ENCODE measurements around the gene UPB1. TPM values are rescaled to one million over a fixed set of nuclear protein-coding genes. Genes with fewer than 3 reads are reported as not detected.

UPB1 gene
- total and polyA plus RNA-seq, 9 donors = 0.29 to 1.0 (median 0.53) TPM

- H3K9me3 ChIP-seq (replicated peaks; ENCODE audit: control insufficient read depth, low read depth, low read length) = no peaks in the 10 kb centered on the region
- peaks cover 27% of the 10 kb centered on the region for H3K4me1 ChIP-seq (ENCODE audit: control insufficient read depth, insufficient read depth, low read length)
- H3K4me3 ChIP-seq (ENCODE audit: low read length) = no peak overlapping the region
- H3K27ac ChIP-seq (ENCODE audit: low read length) = no peak overlapping the region
- H3K27me3 ChIP-seq (ENCODE audit: control insufficient read depth, insufficient read depth, low read length) = no peaks in the 10 kb centered on the region
- no peak for DNase-seq
- WGBS (ENCODE audit: insufficient coverage) = 77% methylated on average over 4 of the region's 9 CpGs
- H3K36me3 ChIP-seq (ENCODE audit: control insufficient read depth, insufficient read depth, low read length) = no peaks in the 10 kb centered on the region
Measured at GRCh38 chr22:24513378-24514240, 18.5 kb downstream of the UPB1 start.

DNA sequence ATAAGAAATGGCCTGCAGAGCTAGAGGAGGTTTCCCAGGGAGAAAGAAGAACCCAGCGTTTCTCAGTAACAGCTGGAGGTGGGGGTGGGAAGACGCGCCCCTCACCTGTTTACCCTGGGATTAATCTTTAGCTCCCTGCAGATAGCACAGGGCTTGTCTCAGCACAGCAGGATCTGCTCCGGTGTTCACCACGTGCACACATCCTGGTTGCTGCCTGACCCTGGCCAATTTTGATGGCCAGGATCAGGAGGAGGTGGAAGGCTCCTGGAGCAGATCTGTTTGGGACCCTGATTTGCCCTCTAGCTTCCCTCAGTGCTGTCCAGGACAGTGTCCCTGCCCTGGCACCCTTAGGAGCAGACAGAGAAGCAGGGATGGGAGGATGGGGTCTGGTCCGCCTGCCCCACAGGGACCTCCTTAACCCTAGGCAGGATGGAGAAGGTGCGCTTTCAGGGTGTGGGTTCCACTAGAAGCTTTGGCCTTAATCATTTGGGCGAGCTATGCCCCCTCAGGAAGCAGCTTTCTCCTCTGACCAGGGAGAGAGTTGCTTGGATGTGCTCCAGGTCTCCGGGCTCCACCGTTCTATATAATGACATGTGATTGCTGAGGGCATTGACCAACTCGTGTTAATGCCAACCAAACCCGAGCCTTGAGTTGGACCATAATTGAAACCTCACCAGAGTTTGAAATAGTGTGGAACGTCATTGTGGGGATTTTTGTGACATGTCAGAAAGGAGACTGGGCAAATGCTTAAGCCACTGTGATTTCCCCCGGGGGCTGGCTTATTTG lies 19.3 kb downstream of the UPB1 start:
- DNase-seq = no peak
- H3K36me3 ChIP-seq (ENCODE audit: control insufficient read depth, insufficient read depth, low read length) = no peaks in the 10 kb centered on the region
- H3K9me3 ChIP-seq (replicated peaks; ENCODE audit: control insufficient read depth, low read depth, low read length) = no peaks in the 10 kb centered on the region
- WGBS (ENCODE audit: insufficient coverage) = 68% methylated on average over 4 of the region's 14 CpGs
- H3K4me1 ChIP-seq (ENCODE audit: control insufficient read depth, insufficient read depth, low read length) = peaks cover 29% of the 10 kb centered on the region
- no peak overlapping the region for H3K4me3 ChIP-seq (ENCODE audit: low read length)
- H3K27ac ChIP-seq (ENCODE audit: low read length) = no peak overlapping the region
- H3K27me3 ChIP-seq (ENCODE audit: control insufficient read depth, insufficient read depth, low read length) = no peaks in the 10 kb centered on the region

DNA sequence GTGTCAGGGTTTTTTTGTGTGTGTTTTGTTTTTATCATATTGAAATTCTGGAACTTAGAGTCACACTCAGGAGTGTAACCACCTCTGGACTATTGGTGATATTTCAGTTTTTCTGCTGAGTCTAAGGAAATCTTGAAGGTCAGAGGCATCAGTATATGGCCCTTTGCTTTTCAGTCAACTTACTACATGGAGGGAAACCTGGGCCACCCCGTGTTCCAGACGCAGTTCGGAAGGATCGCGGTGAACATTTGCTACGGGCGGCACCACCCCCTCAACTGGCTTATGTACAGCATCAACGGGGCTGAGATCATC lies 19.9 kb downstream of the UPB1 start:
- H3K4me3 ChIP-seq (ENCODE audit: low read length) = no peak overlapping the region
- 89% methylated on average over 6 of the region's 8 CpGs for WGBS (ENCODE audit: insufficient coverage)
- peaks cover 32% of the 10 kb centered on the region for H3K4me1 ChIP-seq (ENCODE audit: control insufficient read depth, insufficient read depth, low read length)
- H3K9me3 ChIP-seq (replicated peaks; ENCODE audit: control insufficient read depth, low read depth, low read length) = no peaks in the 10 kb centered on the region
- H3K27me3 ChIP-seq (ENCODE audit: control insufficient read depth, insufficient read depth, low read length) = no peaks in the 10 kb centered on the region
- no peaks in the 10 kb centered on the region for H3K36me3 ChIP-seq (ENCODE audit: control insufficient read depth, insufficient read depth, low read length)
- no peak for DNase-seq
- H3K27ac ChIP-seq (ENCODE audit: low read length) = no peak overlapping the region

DNA sequence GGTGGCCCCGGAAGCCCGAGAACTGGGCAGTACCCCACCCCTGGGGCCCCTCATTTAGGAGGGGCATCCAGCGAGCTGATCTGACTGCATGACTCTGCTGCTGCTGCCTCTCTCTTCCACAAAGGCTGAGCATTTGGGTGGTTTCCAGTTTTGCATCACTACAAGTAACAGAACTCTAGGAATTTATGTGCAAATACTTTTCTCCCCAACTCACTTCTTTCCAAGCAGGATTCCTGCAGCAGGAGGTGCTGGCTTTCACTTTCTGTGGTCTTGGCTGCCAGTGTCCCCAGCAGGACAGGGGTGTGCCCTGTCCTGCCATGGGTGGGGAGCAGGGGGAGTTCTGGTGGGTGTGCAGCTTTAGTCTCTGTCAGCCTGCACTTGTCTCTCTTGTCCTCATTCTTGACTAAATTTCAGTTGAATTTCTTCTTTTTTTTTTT lies 21.2 kb downstream of the UPB1 start:
- 0% methylated on average over 1 of the region's 3 CpGs for whole genome bisulfite sequencing (ENCODE audit: insufficient coverage)
- H3K4me1 ChIP-seq (ENCODE audit: control insufficient read depth, insufficient read depth, low read length) = peaks cover 22% of the 10 kb centered on the region
- H3K4me3 ChIP-seq (ENCODE audit: low read length) = no peak overlapping the region
- peak; percentile 92 for DNase-seq
- H3K27me3 ChIP-seq (ENCODE audit: control insufficient read depth, insufficient read depth, low read length) = no peaks in the 10 kb centered on the region
- H3K36me3 ChIP-seq (ENCODE audit: control insufficient read depth, insufficient read depth, low read length) = no peaks in the 10 kb centered on the region
- peak overlapping the region; percentile 2 for H3K27ac ChIP-seq (ENCODE audit: low read length)
- H3K9me3 ChIP-seq (replicated peaks; ENCODE audit: control insufficient read depth, low read depth, low read length) = no peaks in the 10 kb centered on the region

DNA sequence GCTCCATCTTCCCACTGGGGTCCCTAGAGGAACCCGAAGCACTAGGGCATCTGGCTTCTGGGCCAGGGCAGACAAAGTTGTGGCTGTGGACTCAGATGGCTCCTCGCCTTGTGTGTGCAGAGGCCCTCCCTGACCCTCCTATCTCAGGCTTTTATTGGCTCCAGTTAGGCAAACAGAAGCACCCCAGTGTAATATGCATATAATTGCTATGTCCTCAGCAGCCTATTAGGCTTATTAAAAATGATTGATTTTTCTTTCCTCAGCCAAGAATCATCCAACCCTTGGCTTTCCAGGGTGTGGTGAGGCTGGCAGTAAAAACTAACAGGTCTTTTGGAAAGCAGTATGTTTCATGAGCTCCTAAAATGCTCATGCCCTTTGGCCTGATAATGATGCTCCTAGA lies 22.3 kb downstream of the UPB1 start:
- H3K27me3 ChIP-seq (ENCODE audit: control insufficient read depth, insufficient read depth, low read length) = no peaks in the 10 kb centered on the region
- H3K4me1 ChIP-seq (ENCODE audit: control insufficient read depth, insufficient read depth, low read length) = peaks cover 19% of the 10 kb centered on the region
- WGBS (ENCODE audit: insufficient coverage) = 80% methylated on average over 1 of the region's 2 CpGs
- no peak for DNase-seq
- no peak overlapping the region for H3K4me3 ChIP-seq (ENCODE audit: low read length)
- H3K36me3 ChIP-seq (ENCODE audit: control insufficient read depth, insufficient read depth, low read length) = no peaks in the 10 kb centered on the region
- H3K9me3 ChIP-seq (replicated peaks; ENCODE audit: control insufficient read depth, low read depth, low read length) = no peaks in the 10 kb centered on the region
- H3K27ac ChIP-seq (ENCODE audit: low read length) = no peak overlapping the region

DNA sequence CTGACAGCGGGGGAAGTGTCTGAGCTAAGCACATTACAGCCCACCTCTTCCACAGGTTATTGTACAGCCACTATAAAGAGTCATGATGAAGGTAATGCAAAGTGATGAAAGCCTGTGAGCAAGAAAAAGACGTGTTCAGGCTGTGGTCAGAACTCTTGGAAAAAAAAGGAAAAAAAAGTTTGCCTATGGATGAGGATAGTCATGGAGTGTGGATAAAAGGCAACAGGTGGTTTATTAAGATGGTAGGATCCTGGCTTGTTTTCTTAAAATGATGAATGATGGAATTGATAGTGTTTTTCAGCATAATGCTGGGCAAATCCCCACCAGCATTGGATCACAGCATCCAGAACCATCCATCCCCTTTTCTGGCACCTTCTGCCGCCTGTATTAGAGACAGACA lies 23.1 kb downstream of the UPB1 start:
- H3K27ac ChIP-seq (ENCODE audit: low read length) = no peak overlapping the region
- no peak for DNase-seq
- no peaks in the 10 kb centered on the region for H3K36me3 ChIP-seq (ENCODE audit: control insufficient read depth, insufficient read depth, low read length)
- WGBS (ENCODE audit: insufficient coverage) = 53% methylated on average over 1 of the region's 3 CpGs
- no peak overlapping the region for H3K4me3 ChIP-seq (ENCODE audit: low read length)
- H3K27me3 ChIP-seq (ENCODE audit: control insufficient read depth, insufficient read depth, low read length) = no peaks in the 10 kb centered on the region
- peaks cover 19% of the 10 kb centered on the region for H3K4me1 ChIP-seq (ENCODE audit: control insufficient read depth, insufficient read depth, low read length)
- no peaks in the 10 kb centered on the region for H3K9me3 ChIP-seq (replicated peaks; ENCODE audit: control insufficient read depth, low read depth, low read length)

- no peaks in the 10 kb centered on the region for H3K36me3 ChIP-seq (ENCODE audit: control insufficient read depth, insufficient read depth, low read length)
- no peak overlapping the region for H3K27ac ChIP-seq (ENCODE audit: low read length)
- no peaks in the 10 kb centered on the region for H3K27me3 ChIP-seq (ENCODE audit: control insufficient read depth, insufficient read depth, low read length)
- peaks cover 19% of the 10 kb centered on the region for H3K4me1 ChIP-seq (ENCODE audit: control insufficient read depth, insufficient read depth, low read length)
- DNase-seq = peak; percentile 49
- no peaks in the 10 kb centered on the region for H3K9me3 ChIP-seq (replicated peaks; ENCODE audit: control insufficient read depth, low read depth, low read length)
- 70% methylated on average over 2 of the region's 9 CpGs for WGBS (ENCODE audit: insufficient coverage)
- H3K4me3 ChIP-seq (ENCODE audit: low read length) = no peak overlapping the region
Measured at GRCh38 chr22:24518771-24519485, 23.8 kb downstream of the UPB1 start.

GRCh38 chr22:24519496-24519895 lies 24.4 kb downstream of the UPB1 start:
- Histone ChIP-seq H3K4me3 (ENCODE audit: low read length) (no peak overlapping the region), H3K9me3 (replicated peaks; ENCODE audit: control insufficient read depth, low read depth, low read length) (no peaks in the 10 kb centered on the region), H3K27ac (ENCODE audit: low read length) (no peak overlapping the region), H3K4me1 (ENCODE audit: control insufficient read depth, insufficient read depth, low read length) (peaks cover 15% of the 10 kb centered on the region), H3K36me3 (ENCODE audit: control insufficient read depth, insufficient read depth, low read length) (no peaks in the 10 kb centered on the region), H3K27me3 (ENCODE audit: control insufficient read depth, insufficient read depth, low read length) (no peaks in the 10 kb centered on the region)
- DNase-seq = no peak
- WGBS (ENCODE audit: insufficient coverage) = 90% methylated on average over 2 of the region's 5 CpGs

DNA sequence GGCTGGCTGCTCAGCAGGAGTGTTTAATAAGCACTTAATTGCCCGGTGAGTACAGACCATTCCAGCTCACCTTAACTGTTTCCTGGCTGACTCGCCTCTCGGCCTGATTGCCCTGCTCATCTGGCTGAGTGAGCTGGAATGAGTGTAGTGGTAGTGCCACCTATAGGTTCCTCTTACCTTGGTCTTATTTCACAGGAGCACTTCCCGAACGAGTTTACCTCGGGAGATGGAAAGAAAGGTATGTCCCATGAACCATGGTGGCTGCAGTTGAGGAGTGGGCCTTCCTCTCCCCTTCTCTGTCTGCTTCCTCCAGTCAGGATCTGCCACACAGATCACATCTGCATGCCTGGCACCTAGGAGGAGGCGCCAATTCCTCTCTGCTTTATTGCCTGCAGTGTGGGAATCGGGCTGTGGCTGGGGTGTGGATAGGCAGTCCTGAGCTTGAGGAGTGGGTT lies 26.7 kb downstream of the UPB1 start:
- Histone ChIP-seq H3K4me1 (ENCODE audit: control insufficient read depth, insufficient read depth, low read length) (peaks cover 8% of the 10 kb centered on the region), H3K4me3 (ENCODE audit: low read length) (no peak overlapping the region), H3K27me3 (ENCODE audit: control insufficient read depth, insufficient read depth, low read length) (no peaks in the 10 kb centered on the region), H3K27ac (ENCODE audit: low read length) (no peak overlapping the region), H3K9me3 (replicated peaks; ENCODE audit: control insufficient read depth, low read depth, low read length) (no peaks in the 10 kb centered on the region), H3K36me3 (ENCODE audit: control insufficient read depth, insufficient read depth, low read length) (no peaks in the 10 kb centered on the region)
- WGBS (ENCODE audit: insufficient coverage) = 17% methylated on average over 2 of the region's 8 CpGs
- DNase-seq = peak; percentile 52

DNA sequence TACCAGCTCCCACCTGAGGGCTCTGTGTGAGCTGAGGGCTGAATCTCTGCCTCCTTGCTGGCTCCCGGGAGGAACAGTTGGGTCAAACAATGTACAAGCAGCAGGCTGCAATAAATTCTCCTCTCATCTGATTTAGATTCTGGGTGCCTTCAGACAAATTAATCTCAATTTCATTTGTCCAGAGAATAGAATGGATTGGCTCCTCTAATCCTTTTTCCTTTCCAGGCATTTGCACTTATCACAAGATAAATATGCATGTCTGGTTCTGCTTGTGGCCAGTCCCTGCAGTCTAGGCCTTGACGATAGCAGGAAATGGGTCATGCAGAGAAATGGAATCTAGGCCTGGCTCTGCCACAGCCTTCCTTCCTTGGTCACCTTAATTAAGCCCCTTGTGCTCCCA lies 28.7 kb downstream of the UPB1 start:
- H3K4me3 ChIP-seq (ENCODE audit: low read length) = no peak overlapping the region
- WGBS (ENCODE audit: insufficient coverage) = 41% methylated on average over 2 of the region's 2 CpGs
- no peaks in the 10 kb centered on the region for H3K27me3 ChIP-seq (ENCODE audit: control insufficient read depth, insufficient read depth, low read length)
- peaks cover 8% of the 10 kb centered on the region for H3K4me1 ChIP-seq (ENCODE audit: control insufficient read depth, insufficient read depth, low read length)
- no peaks in the 10 kb centered on the region for H3K36me3 ChIP-seq (ENCODE audit: control insufficient read depth, insufficient read depth, low read length)
- DNase-seq = no peak
- no peaks in the 10 kb centered on the region for H3K9me3 ChIP-seq (replicated peaks; ENCODE audit: control insufficient read depth, low read depth, low read length)
- H3K27ac ChIP-seq (ENCODE audit: low read length) = no peak overlapping the region

Measured in muscle of leg (tissue), 11 donors.